WERI-Rb-1 (cell line): Measurements from ENCODE around the gene PPFIA1.

Experiments used
- DNase-seq: peaks from one replicate; pipeline ENCODE4 v3.0.0-alpha.2; 2020
- H3K27ac ChIP-seq: fragments of 250-450 bp; sonication (Bioruptor Pico); 2 replicates; pipeline ENCODE4 v1.5.1; 2020; ENCODE audit warnings: mild to moderate bottlenecking, moderate library complexity
- H3K27me3 ChIP-seq: fragments of 250-450 bp; sonication (Bioruptor Pico); 2 replicates; pipeline ENCODE4 v1.5.1; 2021; ENCODE audit warnings: mild to moderate bottlenecking, low read depth, moderate library complexity; ENCODE audit not compliant: insufficient read depth, severe bottlenecking
- H3K36me3 ChIP-seq: fragments of 250-450 bp; sonication (Bioruptor Pico); 2 replicates; pipeline ENCODE4 v1.5.1; 2020; ENCODE audit warnings: mild to moderate bottlenecking, moderate library complexity
- H3K4me3 ChIP-seq: 2 replicates; pipeline ENCODE4 v1.5.1; 2011; ENCODE audit warnings: low read depth, mild to moderate bottlenecking, control low read depth, low read length
- H3K9me3 ChIP-seq: fragments of 250-450 bp; sonication (Bioruptor Pico); 2 replicates; pipeline ENCODE4 v1.5.1; 2021; ENCODE audit warnings: mild to moderate bottlenecking, moderate library complexity; ENCODE audit not compliant: severe bottlenecking
- TF ChIP-seq, protein P1 (sequence below): IDR thresholded peaks from 2 replicates; pipeline ENCODE4 v1.5.1; 2011; ENCODE audit warnings: low read depth, mild to moderate bottlenecking, control low read depth, inconsistent platforms, low read length

Gene PPFIA1

GRCh38 chr11:70352100-70352499 lies 81.6 kb downstream of the PPFIA1 start:
- H3K27me3 ChIP-seq = no peaks in the 10 kb centered on the region
- peaks cover 69% of the 10 kb centered on the region for H3K36me3 ChIP-seq
- H3K9me3 ChIP-seq = no peaks in the 10 kb centered on the region
- TF ChIP-seq, protein P1, sequence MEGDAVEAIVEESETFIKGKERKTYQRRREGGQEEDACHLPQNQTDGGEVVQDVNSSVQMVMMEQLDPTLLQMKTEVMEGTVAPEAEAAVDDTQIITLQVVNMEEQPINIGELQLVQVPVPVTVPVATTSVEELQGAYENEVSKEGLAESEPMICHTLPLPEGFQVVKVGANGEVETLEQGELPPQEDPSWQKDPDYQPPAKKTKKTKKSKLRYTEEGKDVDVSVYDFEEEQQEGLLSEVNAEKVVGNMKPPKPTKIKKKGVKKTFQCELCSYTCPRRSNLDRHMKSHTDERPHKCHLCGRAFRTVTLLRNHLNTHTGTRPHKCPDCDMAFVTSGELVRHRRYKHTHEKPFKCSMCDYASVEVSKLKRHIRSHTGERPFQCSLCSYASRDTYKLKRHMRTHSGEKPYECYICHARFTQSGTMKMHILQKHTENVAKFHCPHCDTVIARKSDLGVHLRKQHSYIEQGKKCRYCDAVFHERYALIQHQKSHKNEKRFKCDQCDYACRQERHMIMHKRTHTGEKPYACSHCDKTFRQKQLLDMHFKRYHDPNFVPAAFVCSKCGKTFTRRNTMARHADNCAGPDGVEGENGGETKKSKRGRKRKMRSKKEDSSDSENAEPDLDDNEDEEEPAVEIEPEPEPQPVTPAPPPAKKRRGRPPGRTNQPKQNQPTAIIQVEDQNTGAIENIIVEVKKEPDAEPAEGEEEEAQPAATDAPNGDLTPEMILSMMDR = no peak
- H3K4me3 ChIP-seq = no peak overlapping the region
- no peak for DNase-seq
- no peak overlapping the region for H3K27ac ChIP-seq

- Histone ChIP-seq H3K27me3 (no peaks in the 10 kb centered on the region), H3K4me3 (no peak overlapping the region), H3K36me3 (peaks cover 69% of the 10 kb centered on the region), H3K9me3 (no peaks in the 10 kb centered on the region), H3K27ac (no peak overlapping the region)
- DNase-seq = no peak
- TF ChIP-seq, protein P1 = no peak
These were observed 82.1 kb downstream of the PPFIA1 start for GRCh38 chr11:70352601-70353000.

DNA sequence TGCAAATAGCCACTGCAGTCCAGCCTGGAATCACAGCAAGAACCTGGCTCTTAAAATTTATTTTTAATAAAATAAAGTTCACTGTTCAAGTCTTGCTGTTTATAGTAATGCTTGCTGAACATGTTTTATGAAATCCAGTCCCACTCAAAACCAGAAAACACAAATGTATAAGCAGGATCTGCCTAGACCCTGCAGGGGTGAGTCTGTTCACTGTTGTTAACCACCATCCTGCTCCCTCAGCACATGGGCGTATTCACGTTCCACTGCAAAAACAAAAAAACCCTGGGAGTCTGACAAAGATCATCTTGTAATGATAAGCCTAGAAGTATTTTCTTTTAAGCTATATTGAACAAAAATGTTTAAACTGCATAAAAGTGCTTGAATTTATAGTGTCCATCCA lies 82.8 kb downstream of the PPFIA1 start:
- H3K9me3 ChIP-seq = no peaks in the 10 kb centered on the region
- peaks cover 69% of the 10 kb centered on the region for H3K36me3 ChIP-seq
- TF ChIP-seq, protein P1 = no peak
- no peak overlapping the region for H3K4me3 ChIP-seq
- no peak overlapping the region for H3K27ac ChIP-seq
- DNase-seq = no peak
- no peaks in the 10 kb centered on the region for H3K27me3 ChIP-seq

GRCh38 chr11:70353900-70354568 lies 83.5 kb downstream of the PPFIA1 start:
- no peak for DNase-seq
- H3K27ac ChIP-seq = no peak overlapping the region
- TF ChIP-seq, protein P1 = no peak
- no peaks in the 10 kb centered on the region for H3K27me3 ChIP-seq
- H3K4me3 ChIP-seq = no peak overlapping the region
- H3K9me3 ChIP-seq = no peaks in the 10 kb centered on the region
- H3K36me3 ChIP-seq = peaks cover 72% of the 10 kb centered on the region

DNA sequence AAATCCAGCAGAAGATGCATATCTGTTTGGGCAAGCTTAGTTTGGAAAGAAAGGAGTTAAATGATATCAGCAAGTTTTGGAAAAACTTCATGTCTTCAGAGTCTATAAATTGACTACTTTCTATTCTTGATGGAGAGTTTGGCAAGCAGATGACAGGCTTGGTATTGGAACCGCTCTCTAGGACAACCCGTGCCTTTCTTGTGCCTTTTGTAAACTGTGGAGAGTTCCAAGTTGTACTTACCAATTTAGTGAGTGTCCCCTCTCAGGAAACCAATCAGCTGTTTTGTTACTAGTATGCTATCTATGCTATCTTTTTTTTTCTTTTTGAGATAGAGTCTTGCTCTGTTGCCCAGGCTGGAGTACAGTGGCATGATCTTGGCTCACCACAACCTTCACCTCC lies 84.1 kb downstream of the PPFIA1 start:
- Histone ChIP-seq H3K9me3 (no peaks in the 10 kb centered on the region), H3K4me3 (no peak overlapping the region), H3K27me3 (no peaks in the 10 kb centered on the region), H3K27ac (no peak overlapping the region), H3K36me3 (peaks cover 77% of the 10 kb centered on the region)
- no peak for DNase-seq
- TF ChIP-seq, protein P1 = no peak

- TF ChIP-seq, protein P1 = no peak
- Histone ChIP-seq H3K4me3 (no peak overlapping the region), H3K27ac (no peak overlapping the region), H3K36me3 (peaks cover 87% of the 10 kb centered on the region), H3K9me3 (no peaks in the 10 kb centered on the region), H3K27me3 (no peaks in the 10 kb centered on the region)
- DNase-seq = no peak
These were observed 88.3 kb downstream of the PPFIA1 start for GRCh38 chr11:70358753-70359152.
